ENCODE measurements around the gene PTTG1. TPM values are rescaled to one million over a fixed set of nuclear protein-coding genes. Genes with fewer than 3 reads are reported as not detected.

PTTG1 gene
- polyA plus RNA-seq, 1 of the 3 experiments (the other 2 are of a cell fraction): 279 TPM

DNA sequence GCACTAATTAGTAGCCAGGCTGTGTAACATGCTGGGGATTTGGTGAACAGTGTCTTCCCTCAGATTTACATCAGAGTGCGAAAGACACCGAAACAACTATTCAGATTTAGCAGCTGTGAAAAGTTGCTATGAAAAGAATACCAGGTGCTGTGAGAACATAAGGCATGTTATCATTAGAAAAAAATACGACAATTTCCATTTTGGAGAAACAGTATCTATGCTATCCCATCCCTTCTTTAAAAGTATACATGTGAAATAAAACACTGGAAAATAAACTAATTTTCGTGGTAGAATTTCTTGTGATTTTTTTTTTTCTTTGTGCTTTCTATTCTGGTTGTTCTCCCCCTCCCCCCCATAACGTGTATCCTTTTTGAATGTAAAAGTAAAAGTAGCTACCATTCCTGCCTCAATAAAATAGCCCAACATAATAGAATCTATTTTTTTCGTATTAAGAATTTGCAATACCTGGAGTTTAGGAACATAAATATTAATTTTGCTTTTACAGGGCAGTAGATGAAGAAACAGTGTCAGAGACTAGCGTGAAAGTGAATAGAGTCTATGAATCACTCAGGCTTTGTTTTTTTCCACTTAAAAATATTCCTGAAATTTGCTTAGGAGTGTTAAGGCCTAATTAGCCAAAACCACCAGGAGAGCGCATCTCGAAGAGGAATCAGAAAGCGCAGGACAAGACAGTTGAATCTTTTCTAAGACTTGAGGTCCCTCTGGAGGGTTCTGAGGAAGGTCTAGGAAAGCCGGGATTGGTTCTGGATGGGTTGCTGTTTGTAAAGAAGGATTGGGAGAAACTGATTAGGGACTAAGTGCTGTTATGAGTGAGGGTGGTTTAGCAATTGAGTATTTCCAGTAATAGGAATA, 2.0 kb upstream of the PTTG1 start (continued):
- no peak for TF ChIP-seq RAD21 (IDR thresholded peaks at IDR 0.05; ENCODE audit: low read length)
- TF ChIP-seq FOXJ3 (CRISPR knock-in tag; IDR thresholded peaks at IDR 0.05): no peak
- TF ChIP-seq, protein P1, sequence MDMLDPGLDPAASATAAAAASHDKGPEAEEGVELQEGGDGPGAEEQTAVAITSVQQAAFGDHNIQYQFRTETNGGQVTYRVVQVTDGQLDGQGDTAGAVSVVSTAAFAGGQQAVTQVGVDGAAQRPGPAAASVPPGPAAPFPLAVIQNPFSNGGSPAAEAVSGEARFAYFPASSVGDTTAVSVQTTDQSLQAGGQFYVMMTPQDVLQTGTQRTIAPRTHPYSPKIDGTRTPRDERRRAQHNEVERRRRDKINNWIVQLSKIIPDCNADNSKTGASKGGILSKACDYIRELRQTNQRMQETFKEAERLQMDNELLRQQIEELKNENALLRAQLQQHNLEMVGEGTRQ (IDR thresholded peaks at IDR 0.05; ENCODE audit: borderline replicate concordance, low read depth, low read length): no peak
- TF ChIP-seq, protein P2, sequence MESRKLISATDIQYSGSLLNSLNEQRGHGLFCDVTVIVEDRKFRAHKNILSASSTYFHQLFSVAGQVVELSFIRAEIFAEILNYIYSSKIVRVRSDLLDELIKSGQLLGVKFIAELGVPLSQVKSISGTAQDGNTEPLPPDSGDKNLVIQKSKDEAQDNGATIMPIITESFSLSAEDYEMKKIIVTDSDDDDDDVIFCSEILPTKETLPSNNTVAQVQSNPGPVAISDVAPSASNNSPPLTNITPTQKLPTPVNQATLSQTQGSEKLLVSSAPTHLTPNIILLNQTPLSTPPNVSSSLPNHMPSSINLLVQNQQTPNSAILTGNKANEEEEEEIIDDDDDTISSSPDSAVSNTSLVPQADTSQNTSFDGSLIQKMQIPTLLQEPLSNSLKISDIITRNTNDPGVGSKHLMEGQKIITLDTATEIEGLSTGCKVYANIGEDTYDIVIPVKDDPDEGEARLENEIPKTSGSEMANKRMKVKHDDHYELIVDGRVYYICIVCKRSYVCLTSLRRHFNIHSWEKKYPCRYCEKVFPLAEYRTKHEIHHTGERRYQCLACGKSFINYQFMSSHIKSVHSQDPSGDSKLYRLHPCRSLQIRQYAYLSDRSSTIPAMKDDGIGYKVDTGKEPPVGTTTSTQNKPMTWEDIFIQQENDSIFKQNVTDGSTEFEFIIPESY (IDR thresholded peaks at IDR 0.05; ENCODE audit: borderline replicate concordance, low read depth): no peak
- TF ChIP-seq NRF1 (IDR thresholded peaks at IDR 0.05; ENCODE audit: low read depth, low read length): no peak
- no peak for TF ChIP-seq MEF2A (IDR thresholded peaks at IDR 0.05; ENCODE audit: borderline replicate concordance, low read depth)
- TF ChIP-seq GATA2 (CRISPR knock-in tag; IDR thresholded peaks at IDR 0.05): no peak

DNA sequence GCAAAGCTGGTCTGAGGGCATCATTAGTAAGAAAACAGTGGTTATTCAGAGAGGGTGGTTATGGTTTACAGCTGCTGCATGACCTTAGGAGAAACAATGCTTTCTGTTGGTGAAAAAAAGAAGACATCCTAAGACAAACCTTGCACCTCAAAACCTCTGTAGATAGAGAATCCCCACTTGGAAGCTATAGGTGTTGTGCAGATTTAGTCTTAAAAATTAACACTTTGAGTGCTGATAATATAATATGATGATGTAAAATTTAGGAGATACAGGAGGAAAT, 1.4 kb upstream of the PTTG1 start:
- no peak overlapping the region for H3K4me3 ChIP-seq (ENCODE audit: low read depth in 2 of 2, low read length in 1 of 2)
- 0 out of 2 replicates have a peak overlapping the region, but pooled peaks have one; percentile 90 for H3K9ac ChIP-seq
- peaks cover 12% of the 10 kb centered on the region for H3F3A ChIP-seq (replicated peaks; ENCODE audit: insufficient read depth)
- DNase-seq: no peak
- TF ChIP-seq, protein P3, sequence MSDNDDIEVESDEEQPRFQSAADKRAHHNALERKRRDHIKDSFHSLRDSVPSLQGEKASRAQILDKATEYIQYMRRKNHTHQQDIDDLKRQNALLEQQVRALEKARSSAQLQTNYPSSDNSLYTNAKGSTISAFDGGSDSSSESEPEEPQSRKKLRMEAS (IDR thresholded peaks at IDR 0.05; ENCODE audit: low read depth): no peak
- H3K9me2 ChIP-seq: no peaks in the 10 kb centered on the region
- H2AFZ ChIP-seq (ENCODE audit: low read depth): peak overlapping the region; percentile 81
- H3K36me3 ChIP-seq (replicated peaks in 1 of 2; ENCODE audit: control insufficient read depth in 1 of 2, insufficient read depth in 2 of 2, low read length in 1 of 2): peaks cover 2 to 17% of the 10 kb centered on the region in 2 experiments
- POLR2A ChIA-PET: no interaction called here
- H3K27ac ChIP-seq (ENCODE audit: low read depth in 2 of 2, low read length in 1 of 2): no peak overlapping the region; a peak in 1 of 4 replicates
- no peaks in the 10 kb centered on the region for H3K9me3 ChIP-seq
- peaks cover 16 to 28% of the 10 kb centered on the region in 2 experiments; a peak in 3 of 4 replicates for H3K4me1 ChIP-seq (ENCODE audit: control insufficient read depth in 1 of 2, insufficient read depth in 2 of 2, low read depth in 1 of 2, low read length in 1 of 2)
- no peaks in the 10 kb centered on the region for H3K27me3 ChIP-seq (ENCODE audit: insufficient read depth)
- CTCF ChIA-PET: interaction anchor here (0.8 to 13.8 kb wide), 3 partner anchors 8 to 26 kb away, joined by 3 to 177 read pairs (median 4); no protein-coding TSS in a partner anchor
- no peaks in the 10 kb centered on the region for H4K20me1 ChIP-seq (ENCODE audit: insufficient read depth)
- no peak overlapping the region for H3K4me2 ChIP-seq
- H3K79me2 ChIP-seq (ENCODE audit: insufficient read depth): peaks cover 70% of the 10 kb centered on the region

DNA sequence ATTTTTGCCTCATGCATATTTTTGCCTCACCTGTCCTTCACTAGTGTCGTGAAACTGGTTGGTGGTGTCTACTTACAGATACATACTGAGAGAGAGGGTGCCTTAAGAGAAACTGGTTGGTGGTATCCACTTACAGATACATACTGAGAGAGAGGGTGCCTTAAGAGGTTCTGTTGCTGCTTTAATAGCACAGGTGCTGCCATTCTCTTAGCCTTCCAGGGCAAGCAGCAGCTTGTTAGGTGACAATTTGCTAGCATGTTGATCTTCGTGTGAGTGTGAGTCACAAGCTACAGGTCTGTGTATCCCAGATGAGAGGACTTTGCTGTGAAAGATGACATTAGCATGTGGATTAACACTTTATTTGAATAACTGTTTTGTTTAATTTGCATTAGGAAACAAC, 1.4 kb downstream of the PTTG1 start:
- peak overlapping the region; percentile 78; the same call in 1 of the 2 replicates for H2AFZ ChIP-seq (ENCODE audit: low read depth)
- WGBS (ENCODE audit: low lambda C conversion rate): 46% methylated on average over 2 of the region's 2 CpGs
- H3K9ac ChIP-seq: peak overlapping the region; percentile 71; the same call in 1 of the 2 replicates
- no peaks in the 10 kb centered on the region for H3K27me3 ChIP-seq (ENCODE audit: insufficient read depth)
- TF ChIP-seq RAD21 (IDR thresholded peaks at IDR 0.05; ENCODE audit: low read length) (no peak), POLR2AphosphoS5 (IDR thresholded peaks at IDR 0.05; ENCODE audit: low read depth, low read length) (no peak), MEF2A (IDR thresholded peaks at IDR 0.05; ENCODE audit: borderline replicate concordance, low read depth) (no peak), TCF12 (IDR thresholded peaks at IDR 0.05) (no peak), GATA2 (CRISPR knock-in tag; IDR thresholded peaks at IDR 0.05) (no peak), RXRA (IDR thresholded peaks at IDR 0.05; ENCODE audit: borderline replicate concordance, low read depth) (no peak)
- TF ChIP-seq, protein P4, sequence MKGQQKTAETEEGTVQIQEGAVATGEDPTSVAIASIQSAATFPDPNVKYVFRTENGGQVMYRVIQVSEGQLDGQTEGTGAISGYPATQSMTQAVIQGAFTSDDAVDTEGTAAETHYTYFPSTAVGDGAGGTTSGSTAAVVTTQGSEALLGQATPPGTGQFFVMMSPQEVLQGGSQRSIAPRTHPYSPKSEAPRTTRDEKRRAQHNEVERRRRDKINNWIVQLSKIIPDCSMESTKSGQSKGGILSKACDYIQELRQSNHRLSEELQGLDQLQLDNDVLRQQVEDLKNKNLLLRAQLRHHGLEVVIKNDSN (IDR thresholded peaks at IDR 0.05; ENCODE audit: borderline replicate concordance, low read depth): no peak
- TF ChIP-seq, protein P1 (IDR thresholded peaks at IDR 0.05; ENCODE audit: borderline replicate concordance, low read depth, low read length): no peak
- peaks cover 12% of the 10 kb centered on the region for H3F3A ChIP-seq (replicated peaks; ENCODE audit: insufficient read depth)
- DNase-seq: no peak
- no peaks in the 10 kb centered on the region for H3K9me2 ChIP-seq
- CTCF ChIA-PET: interaction anchor here (13.8 kb wide), 1 partner anchor 17 kb away, joined by 177 read pairs; no protein-coding TSS in a partner anchor
- peak overlapping the region; percentile 80 for H3K4me2 ChIP-seq
- POLR2A ChIA-PET: no interaction called here
- H3K4me1 ChIP-seq (ENCODE audit: control insufficient read depth in 1 of 2, insufficient read depth in 2 of 2, low read depth in 1 of 2, low read length in 1 of 2): peaks cover 16 to 17% of the 10 kb centered on the region in 2 experiments; a peak in 3 of 4 replicates
- H4K20me1 ChIP-seq (ENCODE audit: insufficient read depth): no peaks in the 10 kb centered on the region
- H3K79me2 ChIP-seq (ENCODE audit: insufficient read depth): peaks cover 57% of the 10 kb centered on the region
- H3K9me3 ChIP-seq: no peaks in the 10 kb centered on the region
- H3K36me3 ChIP-seq (replicated peaks in 1 of 2; ENCODE audit: control insufficient read depth in 1 of 2, insufficient read depth in 2 of 2, low read length in 1 of 2): peaks cover 23 to 35% of the 10 kb centered on the region in 2 experiments
- no peak overlapping the region for H3K27ac ChIP-seq (ENCODE audit: low read depth in 2 of 2, low read length in 1 of 2)
- peak overlapping the region; percentile 68 to 73 for H3K4me3 ChIP-seq (ENCODE audit: low read depth in 2 of 2, low read length in 1 of 2)

Measured in SK-N-SH (cell line).